IMR-90 (cell line): ENCODE measurements around the gene CCL14. TPM values are rescaled to one million over a fixed set of nuclear protein-coding genes. Genes with fewer than 3 reads are reported as not detected.
A peak's percentile ranks its signal among the peaks of the same experiment; 100 is the strongest.

Experiments used
- ATAC-seq: fragments of 200-7000 bp; cut with Tn5 transposase; 2 replicates; pipeline ENCODE4 v1.9.1; 2020; ENCODE audit warnings: low read depth, mild to moderate bottlenecking, moderate library complexity
- BruUV-seq: library from RNA; stranded (reverse); fragments of 400-500 nt; replicated peaks from 2 replicates; lab custom pipeline; 2021; lab: Mats Ljungman, UMichigan
- CTCF ChIA-PET: fragments of 300-600 bp; formaldehyde crosslinking; extraction: SDS; loops from one replicate; lab custom pipeline; 2021; ENCODE audit warnings: antibody characterized with exemption; lab: Yijun Ruan, JAX
- POLR2A ChIA-PET: fragments of 300-600 bp; sonication (Branson Sonifier 250); formaldehyde crosslinking; loops from one replicate; lab custom pipeline; 2022; ENCODE audit warnings: antibody characterized with exemption; ENCODE audit not compliant: unreplicated experiment; lab: Charles Lee
- DNase-seq: peaks from one replicate; pipeline ENCODE4 v3.0.0; 2013
- H2AFZ ChIP-seq: replicated peaks from 2 replicates; pipeline ENCODE3; 2013; ENCODE audit warnings: low read length, mild to moderate bottlenecking; ENCODE audit not compliant: poor library complexity
- H2AK5ac ChIP-seq: 2 replicates; pipeline ENCODE4 v1.6.1; 2013; ENCODE audit warnings: low read depth, low read length, inconsistent platforms
- H2AK9ac ChIP-seq: replicated peaks from 2 replicates; pipeline ENCODE3; 2013; ENCODE audit warnings: mild to moderate bottlenecking, low read depth, low read length, moderate library complexity; ENCODE audit not compliant: poor library complexity
- H2BK120ac ChIP-seq: 2 replicates; pipeline ENCODE4 v1.6.1; 2013; ENCODE audit warnings: low read depth, low read length, inconsistent platforms
- H2BK15ac ChIP-seq: 3 replicates; pipeline ENCODE4 v1.6.1; 2013; ENCODE audit warnings: low read depth, low read length, inconsistent platforms
- H2BK20ac ChIP-seq: 2 replicates; pipeline ENCODE4 v1.6.1; 2013; ENCODE audit warnings: low read depth, mild to moderate bottlenecking, inconsistent platforms, low read length, moderate library complexity
- H2BK5ac ChIP-seq: 2 replicates; pipeline ENCODE4 v1.6.1; 2013; ENCODE audit warnings: mild to moderate bottlenecking, low read depth, low read length, inconsistent platforms; ENCODE audit not compliant: poor library complexity, severe bottlenecking
- H3K14ac ChIP-seq: replicated peaks from 2 replicates; pipeline ENCODE4 v1.6.1; 2013; ENCODE audit warnings: low read depth, low read length, inconsistent platforms
- H3K18ac ChIP-seq: 2 replicates; pipeline ENCODE4 v1.6.1; 2013; ENCODE audit warnings: low read depth, low read length, control low read depth
- H3K23ac ChIP-seq: 2 replicates; pipeline ENCODE4 v1.6.1; 2013; ENCODE audit warnings: low read depth, low read length, inconsistent platforms
- H3K27ac ChIP-seq: 2 replicates; pipeline ENCODE4 v1.5.1; 2013; ENCODE audit warnings: mild to moderate bottlenecking, control low read depth, low read length; ENCODE audit not compliant: insufficient read depth
- H3K27me3 ChIP-seq: 2 replicates; pipeline ENCODE4 v1.6.1; 2013; ENCODE audit warnings: low read length; ENCODE audit not compliant: control insufficient read depth, insufficient read depth
- H3K36me3 ChIP-seq: 2 replicates; pipeline ENCODE4 v1.6.1; 2013; ENCODE audit warnings: low read length, mixed read lengths; ENCODE audit not compliant: control insufficient read depth, insufficient read depth
- H3K4ac ChIP-seq: 2 replicates; pipeline ENCODE4 v1.6.1; 2013; ENCODE audit warnings: low read depth, low read length, inconsistent platforms
- H3K4me1 ChIP-seq: 2 replicates; pipeline ENCODE4 v1.6.1; 2013; ENCODE audit warnings: low read length, mixed read lengths; ENCODE audit not compliant: control insufficient read depth, insufficient read depth
- H3K4me2 ChIP-seq: 2 replicates; pipeline ENCODE4 v1.6.1; 2013; ENCODE audit warnings: low read depth, mild to moderate bottlenecking, control low read depth, low read length, moderate library complexity
- H3K4me3 ChIP-seq: 2 replicates; pipeline ENCODE4 v1.5.1; 2013; ENCODE audit warnings: low read depth, mild to moderate bottlenecking, control low read depth, low read length, moderate library complexity; ENCODE audit not compliant: insufficient read depth
- H3K56ac ChIP-seq: 2 replicates; pipeline ENCODE4 v1.6.1; 2013; ENCODE audit warnings: low read length, inconsistent platforms; ENCODE audit not compliant: insufficient read depth; ENCODE audit errors: extremely low read depth
- H3K79me1 ChIP-seq, 2 experiments: 2 replicates each; pipeline ENCODE4 v1.6.1; 2013; ENCODE audit warnings: low read length in 2 of 2, inconsistent platforms in 1 of 2, low read depth in 1 of 2
- H3K9ac ChIP-seq: 2 replicates; pipeline ENCODE4 v1.6.1; 2013; ENCODE audit warnings: low read depth, low read length, control low read depth
- H3K9me1 ChIP-seq: 2 replicates; pipeline ENCODE4 v1.6.1; 2013; ENCODE audit warnings: low read length, inconsistent platforms; ENCODE audit not compliant: insufficient read depth
- H3K9me3 ChIP-seq: 2 replicates; pipeline ENCODE4 v1.6.1; 2013; ENCODE audit warnings: low read length; ENCODE audit not compliant: control insufficient read depth, insufficient read depth
- H4K20me1 ChIP-seq: 2 replicates; pipeline ENCODE4 v1.6.1; 2013; ENCODE audit warnings: low read length, inconsistent platforms; ENCODE audit not compliant: insufficient read depth
- H4K5ac ChIP-seq: 2 replicates; pipeline ENCODE4 v1.6.1; 2013; ENCODE audit warnings: mild to moderate bottlenecking, low read depth, low read length, control low read depth
- H4K8ac ChIP-seq, 2 experiments: 2 replicates each; pipeline ENCODE4 v1.6.1; 2013; ENCODE audit warnings: low read depth in 2 of 2, low read length in 2 of 2, control low read depth in 1 of 2, inconsistent platforms in 1 of 2
- H4K91ac ChIP-seq: 2 replicates; pipeline ENCODE4 v1.6.1; 2013; ENCODE audit warnings: low read depth, low read length, inconsistent platforms; ENCODE audit not compliant: insufficient read depth
- BHLHE40 ChIP-seq: fragments of 150-350 bp; IDR thresholded peaks from 2 replicates; pipeline ENCODE4 v1.6.1; 2016; ENCODE audit warnings: mild to moderate bottlenecking, low read depth, low read length
- CEBPB ChIP-seq: IDR thresholded peaks from 2 replicates; pipeline ENCODE4 v1.6.1; 2012; ENCODE audit warnings: low read depth, low read length, improper control_type of control experiment
- CHD1 ChIP-seq: IDR thresholded peaks from 2 replicates; pipeline ENCODE4 v1.6.1; 2012; ENCODE audit warnings: low read depth, low read length, improper control_type of control experiment
- FOS ChIP-seq: fragments of 150-350 bp; IDR thresholded peaks from 2 replicates; pipeline ENCODE4 v1.6.1; 2016; ENCODE audit warnings: low read depth, low read length
- MAFK ChIP-seq: IDR thresholded peaks from 2 replicates; pipeline ENCODE4 v1.6.1; 2012; ENCODE audit warnings: low read depth, low read length, improper control_type of control experiment
- MAZ ChIP-seq: IDR thresholded peaks from 2 replicates; pipeline ENCODE4 v1.6.1; 2012; ENCODE audit warnings: low read depth, mild to moderate bottlenecking, low read length, improper control_type of control experiment, moderate library complexity, borderline replicate concordance
- MXI1 ChIP-seq: IDR thresholded peaks from 2 replicates; pipeline ENCODE4 v1.6.1; 2012; ENCODE audit warnings: low read depth, mild to moderate bottlenecking, low read length, moderate library complexity, borderline replicate concordance
- NFE2L2 ChIP-seq: fragments of 150-350 bp; IDR thresholded peaks from 2 replicates; pipeline ENCODE4 v1.6.1; 2016; ENCODE audit warnings: low read depth, mild to moderate bottlenecking, low read length
- POLR2A ChIP-seq: IDR thresholded peaks from 2 replicates; pipeline ENCODE4 v1.6.1; 2012; ENCODE audit warnings: mild to moderate bottlenecking, low read depth, low read length
- RAD21 ChIP-seq: IDR thresholded peaks from 2 replicates; pipeline ENCODE4 v1.6.1; 2012; ENCODE audit warnings: low read length, improper control_type of control experiment
- RCOR1 ChIP-seq: IDR thresholded peaks from 2 replicates; pipeline ENCODE4 v1.6.1; 2012; ENCODE audit warnings: mild to moderate bottlenecking, low read length, improper control_type of control experiment; ENCODE audit not compliant: insufficient replicate concordance
- RFX5 ChIP-seq: IDR thresholded peaks from 2 replicates; pipeline ENCODE4 v1.8.0; 2012; ENCODE audit warnings: low read depth, mild to moderate bottlenecking, low read length, moderate library complexity
- SMC3 ChIP-seq: fragments of 150-350 bp; IDR thresholded peaks from 2 replicates; pipeline ENCODE4 v1.6.1; 2016; ENCODE audit warnings: low read depth, mild to moderate bottlenecking, antibody characterized with exemption, low read length, moderate library complexity
- USF2 ChIP-seq: fragments of 150-350 bp; IDR thresholded peaks from 2 replicates; pipeline ENCODE4 v1.6.1; 2017; ENCODE audit warnings: mild to moderate bottlenecking, antibody characterized with exemption, low read length, low read depth
- WGBS, 2 experiments: methylation state at CpG; one replicate each; pipeline versions ENCODE4 v1.1.5 to v1.1.7; 2013; ENCODE audit warnings: missing lambda C conversion rate in 2 of 2; ENCODE audit not compliant: insufficient read length in 1 of 2; ENCODE audit errors: extremely low coverage in 2 of 2; 5-methylcytosine and 5-hydroxymethylcytosine counted together
- dilution Hi-C: fragments of 300-500 bp; cut with HindIII; formaldehyde crosslinking; loops from one replicate; pipeline ENCODE4 v1.14.3; 2018; ENCODE audit warnings: low sequenced_read_pairs; ENCODE audit not compliant: unreplicated experiment
- in situ Hi-C: fragments of 300-500 bp; cut with MboI; formaldehyde crosslinking; loops from 3 replicates; pipeline ENCODE4 v1.14.3; 2019; ENCODE audit warnings: low sequenced_read_pairs, inconsistent platforms, mixed read lengths
- intact Hi-C: fragments of 100-400 bp; cut with micrococcal nuclease; formaldehyde crosslinking; loops from 2 replicates; pipeline ENCODE4 v1.10.0; 2022
- polyA plus RNA-seq, 3 experiments: library from polyadenylated mRNA; depleted of rRNA; stranded (reverse); fragments of >200 nt; gene quantifications; 2 replicates each; pipeline ENCODE4 v1.2.3, GENCODE V29; 2012; ENCODE audit warnings: low replicate concordance in 1 of 3
- total RNA-seq: library from RNA; depleted of rRNA; stranded (reverse); fragments of >200 nt; gene quantifications from 2 replicates; pipeline ENCODE4 v1.2.3, GENCODE V29; 2012
- TF ChIP-seq, protein P1 (sequence below): conservative IDR thresholded peaks from 2 replicates; pipeline ENCODE4 v1.5.1; 2012; ENCODE audit warnings: mild to moderate bottlenecking, low read depth, low read length, improper control_type of control experiment
- TF ChIP-seq, protein P2 (sequence below): fragments of 150-350 bp; IDR thresholded peaks from 2 replicates; pipeline ENCODE4 v1.6.1; 2016; ENCODE audit warnings: low read depth, mild to moderate bottlenecking, low read length, moderate library complexity, borderline replicate concordance

CCL14 gene
- total and polyA plus RNA-seq, 2 of the 4 experiments (the other 2 are of a cell fraction): not detected

DNA sequence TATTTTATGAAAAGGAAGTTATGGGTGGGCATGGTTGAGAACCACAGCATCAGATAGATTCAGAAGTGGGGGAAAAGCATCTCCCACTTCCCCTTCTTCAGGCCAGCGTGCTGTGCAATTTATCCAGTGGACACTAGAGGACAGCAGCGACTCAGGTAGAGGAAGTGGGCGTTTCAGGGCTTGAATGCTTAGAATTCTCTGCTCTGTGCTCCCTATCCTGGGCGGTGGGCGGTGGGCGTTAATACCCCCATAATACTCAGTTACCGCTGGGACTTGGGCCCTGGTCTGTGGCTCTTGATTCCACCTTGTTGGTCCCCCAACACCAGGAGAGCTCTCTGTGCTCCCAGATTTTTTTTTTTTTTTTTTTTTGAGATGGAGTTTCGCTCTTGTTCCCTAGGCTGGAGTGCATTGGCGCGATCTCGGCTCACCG is 39.4 kb downstream of the CCL14 start:
- Histone ChIP-seq H3K4me1 (no peaks in the 10 kb centered on the region), H2AK9ac (no peak overlapping the region), H3K4ac (no peak overlapping the region), H3K9me1 (no peaks in the 10 kb centered on the region), H3K23ac (no peak overlapping the region), H3K27ac (no peak overlapping the region), H4K8ac (no peak overlapping the region), H3K79me1 (no peaks in the 10 kb centered on the region), H2BK20ac (no peak overlapping the region), H3K4me3 (no peak overlapping the region), H2AK5ac (no peak overlapping the region), H4K20me1 (no peaks in the 10 kb centered on the region), H2BK15ac (no peak overlapping the region), H3K27me3 (no peaks in the 10 kb centered on the region; the same call in none of the 2 replicates), H3K56ac (no peak overlapping the region), H3K18ac (no peak overlapping the region), H3K14ac (no peak overlapping the region), H2BK120ac (no peak overlapping the region), H3K9ac (no peak overlapping the region), H2BK5ac (no peak overlapping the region), H4K91ac (no peak overlapping the region), H3K4me2 (0 out of 2 replicates have a peak overlapping the region, but pooled peaks have one; percentile 8), H3K36me3 (no peaks in the 10 kb centered on the region), H3K9me3 (no peaks in the 10 kb centered on the region), H4K5ac (no peak overlapping the region), H2AFZ (peak overlapping the region; percentile 12)
- dilution Hi-C loops: no loop called here
- in situ Hi-C loops: no loop called here
- no TSS peak for BruUV-seq
- no CpG with 5 or more reads among the region's 12 CpGs for WGBS, 2 experiments
- TF ChIP-seq RAD21: peak; percentile 56
- TF ChIP-seq CEBPB: no peak
- no peak for TF ChIP-seq RFX5
- TF ChIP-seq MAFK: no peak
- TF ChIP-seq USF2: no peak
- no peak for TF ChIP-seq MXI1
- TF ChIP-seq POLR2A: no peak
- no peak for TF ChIP-seq NFE2L2
- no peak for TF ChIP-seq CHD1
- TF ChIP-seq RCOR1: no peak
- TF ChIP-seq, protein P1, sequence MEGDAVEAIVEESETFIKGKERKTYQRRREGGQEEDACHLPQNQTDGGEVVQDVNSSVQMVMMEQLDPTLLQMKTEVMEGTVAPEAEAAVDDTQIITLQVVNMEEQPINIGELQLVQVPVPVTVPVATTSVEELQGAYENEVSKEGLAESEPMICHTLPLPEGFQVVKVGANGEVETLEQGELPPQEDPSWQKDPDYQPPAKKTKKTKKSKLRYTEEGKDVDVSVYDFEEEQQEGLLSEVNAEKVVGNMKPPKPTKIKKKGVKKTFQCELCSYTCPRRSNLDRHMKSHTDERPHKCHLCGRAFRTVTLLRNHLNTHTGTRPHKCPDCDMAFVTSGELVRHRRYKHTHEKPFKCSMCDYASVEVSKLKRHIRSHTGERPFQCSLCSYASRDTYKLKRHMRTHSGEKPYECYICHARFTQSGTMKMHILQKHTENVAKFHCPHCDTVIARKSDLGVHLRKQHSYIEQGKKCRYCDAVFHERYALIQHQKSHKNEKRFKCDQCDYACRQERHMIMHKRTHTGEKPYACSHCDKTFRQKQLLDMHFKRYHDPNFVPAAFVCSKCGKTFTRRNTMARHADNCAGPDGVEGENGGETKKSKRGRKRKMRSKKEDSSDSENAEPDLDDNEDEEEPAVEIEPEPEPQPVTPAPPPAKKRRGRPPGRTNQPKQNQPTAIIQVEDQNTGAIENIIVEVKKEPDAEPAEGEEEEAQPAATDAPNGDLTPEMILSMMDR: peak; percentile 59
- TF ChIP-seq SMC3: peak; percentile 27; the same call in 1 of the 2 replicates
- no peak for TF ChIP-seq MAZ
- TF ChIP-seq, protein P2, sequence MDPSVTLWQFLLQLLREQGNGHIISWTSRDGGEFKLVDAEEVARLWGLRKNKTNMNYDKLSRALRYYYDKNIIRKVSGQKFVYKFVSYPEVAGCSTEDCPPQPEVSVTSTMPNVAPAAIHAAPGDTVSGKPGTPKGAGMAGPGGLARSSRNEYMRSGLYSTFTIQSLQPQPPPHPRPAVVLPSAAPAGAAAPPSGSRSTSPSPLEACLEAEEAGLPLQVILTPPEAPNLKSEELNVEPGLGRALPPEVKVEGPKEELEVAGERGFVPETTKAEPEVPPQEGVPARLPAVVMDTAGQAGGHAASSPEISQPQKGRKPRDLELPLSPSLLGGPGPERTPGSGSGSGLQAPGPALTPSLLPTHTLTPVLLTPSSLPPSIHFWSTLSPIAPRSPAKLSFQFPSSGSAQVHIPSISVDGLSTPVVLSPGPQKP: no peak
- no peak for TF ChIP-seq FOS
- TF ChIP-seq BHLHE40: no peak
- ChIA-PET POLR2A (no interaction called here), CTCF (interaction anchor here (0.7 kb wide), 1 partner anchor 77 kb away, joined by 8 read pairs; no protein-coding TSS in a partner anchor)
- peak; percentile 21 for DNase-seq
- intact Hi-C loops: no loop called here
- ATAC-seq: peak; percentile 92
